GM21526 (cell line): ENCODE results near the gene GAPDH.
"Not testable (repeated sequence)": the region's sequence is repeated elsewhere in the genome, so short reads cannot be mapped to it uniquely, and the experiment has no call there.

Experiments used
- ATAC-seq: cut with Tn5 transposase; IDR thresholded peaks from one replicate; pipeline ENCODE4 v1.9.1; 2021; ENCODE audit warnings: moderate library complexity; ENCODE audit not compliant: unreplicated experiment, low FRiP score

Gene GAPDH

DNA sequence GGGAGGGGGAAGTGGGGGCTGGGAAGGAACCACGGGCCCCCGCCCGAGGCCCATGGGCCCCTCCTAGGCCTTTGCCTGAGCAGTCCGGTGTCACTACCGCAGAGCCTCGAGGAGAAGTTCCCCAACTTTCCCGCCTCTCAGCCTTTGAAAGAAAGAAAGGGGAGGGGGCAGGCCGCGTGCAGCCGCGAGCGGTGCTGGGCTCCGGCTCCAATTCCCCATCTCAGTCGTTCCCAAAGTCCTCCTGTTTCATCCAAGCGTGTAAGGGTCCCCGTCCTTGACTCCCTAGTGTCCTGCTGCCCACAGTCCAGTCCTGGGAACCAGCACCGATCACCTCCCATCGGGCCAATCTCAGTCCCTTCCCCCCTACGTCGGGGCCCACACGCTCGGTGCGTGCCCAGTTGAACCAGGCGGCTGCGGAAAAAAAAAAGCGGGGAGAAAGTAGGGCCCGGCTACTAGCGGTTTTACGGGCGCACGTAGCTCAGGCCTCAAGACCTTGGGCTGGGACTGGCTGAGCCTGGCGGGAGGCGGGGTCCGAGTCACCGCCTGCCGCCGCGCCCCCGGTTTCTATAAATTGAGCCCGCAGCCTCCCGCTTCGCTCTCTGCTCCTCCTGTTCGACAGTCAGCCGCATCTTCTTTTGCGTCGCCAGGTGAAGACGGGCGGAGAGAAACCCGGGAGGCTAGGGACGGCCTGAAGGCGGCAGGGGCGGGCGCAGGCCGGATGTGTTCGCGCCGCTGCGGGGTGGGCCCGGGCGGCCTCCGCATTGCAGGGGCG lies at the start of gene GAPDH:
GAPDH (plus strand) TSS at position 595 of the 772 bp plus-strand sequence. CDS start 316 bp downstream, outside the sequence.
- ATAC-seq = peak; percentile 41

DNA sequence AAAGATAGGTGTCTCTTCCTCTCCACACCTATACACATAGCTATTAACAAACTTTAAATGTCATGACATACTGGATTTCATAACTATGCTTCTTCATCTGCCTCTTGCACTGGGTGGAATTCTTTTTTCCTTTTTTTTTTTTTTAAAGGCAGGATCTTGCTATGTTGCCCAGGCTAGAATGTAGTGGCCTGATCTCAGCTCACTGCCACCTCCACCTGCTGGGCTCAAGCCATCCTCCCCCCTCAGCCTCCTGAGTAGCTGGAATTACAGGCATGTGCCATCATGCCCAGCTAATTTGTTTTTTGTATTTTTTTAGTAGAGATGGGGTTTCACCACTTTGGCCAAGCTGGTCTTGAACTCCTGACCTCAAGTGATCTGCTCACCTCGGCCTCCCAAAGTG lies 46.1 kb upstream of the GAPDH start:
- ATAC-seq = no peak

- ATAC-seq = no peak
Observed at GRCh38 chr12:6489449-6489848, 44.9 kb upstream of the GAPDH start.

DNA sequence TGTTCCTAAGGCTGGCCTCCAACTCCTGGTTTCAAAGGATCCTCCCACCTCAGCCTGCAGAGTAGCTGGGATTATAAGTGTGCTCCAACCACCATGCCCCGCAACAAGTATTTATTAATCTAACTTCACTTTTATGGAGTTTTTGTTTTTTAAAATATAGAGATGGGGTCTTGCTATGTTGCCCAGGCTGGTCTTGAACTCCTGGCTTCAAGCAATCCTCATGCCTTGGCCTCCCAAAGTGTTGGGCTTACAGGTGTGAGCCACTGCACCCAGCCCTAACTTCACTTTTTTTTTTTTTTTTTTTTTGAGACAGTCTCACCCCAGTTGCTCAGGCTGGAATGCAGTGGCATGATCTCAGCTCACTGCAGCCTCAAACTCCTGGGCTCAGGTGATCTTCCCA lies 43.6 kb upstream of the GAPDH start:
- not testable (repeated sequence) for ATAC-seq

DNA sequence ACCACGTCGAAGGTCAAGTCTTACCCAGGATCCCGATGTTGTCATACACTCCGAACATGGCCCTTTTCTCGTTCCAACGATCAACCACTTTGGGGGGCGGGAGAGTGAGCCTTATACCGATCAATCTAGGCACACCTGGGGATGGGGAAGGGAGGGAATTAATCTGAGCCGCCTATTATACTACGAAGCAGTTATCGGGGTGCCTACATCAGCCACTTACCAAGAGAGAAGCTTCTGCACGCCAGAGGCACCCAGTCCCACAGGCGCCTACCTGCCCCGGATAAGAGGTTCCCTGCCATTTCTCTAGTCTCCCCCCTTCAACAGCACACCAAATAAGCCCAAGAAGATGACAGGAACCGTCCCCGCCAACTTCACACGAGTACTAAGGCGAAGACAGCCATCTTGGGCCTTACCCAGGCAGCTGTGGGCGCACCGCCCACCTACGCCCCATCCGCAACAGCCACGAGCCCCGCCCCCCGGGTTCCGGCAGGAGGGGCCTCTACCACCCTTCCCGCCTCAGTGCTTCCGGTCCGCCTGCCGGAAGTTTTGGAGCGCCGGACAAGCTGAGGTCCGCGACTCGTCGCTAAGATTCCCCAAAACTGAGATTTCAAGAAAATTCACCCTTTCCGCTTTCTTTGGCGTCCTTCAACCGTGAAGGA lies 41.4 kb upstream of the GAPDH start, which contains the start of gene MRPL51:
MRPL51 (minus strand) TSS at position 425 of the 659 bp plus-strand sequence; CDS start at position 299, 126 bp downstream.
- ATAC-seq = peak; percentile 70

DNA sequence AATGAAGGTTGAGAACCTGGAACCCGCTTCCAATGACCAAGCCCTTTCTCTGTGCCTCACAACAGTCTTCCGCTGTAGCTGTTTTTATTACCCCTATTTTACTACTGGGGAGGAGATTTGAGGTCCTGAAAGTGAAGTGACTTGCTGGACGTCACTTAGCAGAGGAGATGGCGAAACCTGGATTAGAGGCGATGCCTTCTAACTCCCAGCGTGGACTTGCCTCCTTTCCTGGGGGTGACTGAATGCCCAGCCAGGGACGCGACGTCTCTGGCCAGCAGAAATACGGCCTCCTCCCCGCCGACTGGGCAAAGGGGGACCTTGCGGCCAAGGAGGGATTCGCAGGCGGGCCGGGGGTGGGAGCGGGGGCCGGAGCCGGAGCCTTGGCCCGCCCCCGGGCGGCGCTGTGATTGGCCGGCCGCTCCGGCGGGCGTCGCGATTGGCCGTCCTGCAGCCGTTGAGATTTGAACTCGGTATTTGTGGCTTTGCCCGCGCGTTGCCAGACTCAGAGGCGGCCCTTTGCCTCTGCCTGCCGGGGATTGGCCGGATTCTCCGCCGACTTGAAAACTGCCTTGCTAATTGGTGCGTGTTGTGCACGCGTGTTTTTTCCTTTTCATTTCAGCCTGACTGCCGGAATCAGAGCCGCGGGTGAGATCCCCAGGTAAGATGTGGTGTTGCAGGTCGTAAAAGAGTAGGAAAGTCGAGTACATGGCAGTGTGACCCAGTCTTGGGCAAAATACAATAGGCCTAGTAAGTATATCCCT lies 40.6 kb upstream of the GAPDH start, which contains the start of gene NCAPD2:
NCAPD2 (plus strand) TSS at position 606 of the 761 bp plus-strand sequence. CDS start 997 bp downstream, outside the sequence.
- peak; percentile 69 for ATAC-seq

DNA sequence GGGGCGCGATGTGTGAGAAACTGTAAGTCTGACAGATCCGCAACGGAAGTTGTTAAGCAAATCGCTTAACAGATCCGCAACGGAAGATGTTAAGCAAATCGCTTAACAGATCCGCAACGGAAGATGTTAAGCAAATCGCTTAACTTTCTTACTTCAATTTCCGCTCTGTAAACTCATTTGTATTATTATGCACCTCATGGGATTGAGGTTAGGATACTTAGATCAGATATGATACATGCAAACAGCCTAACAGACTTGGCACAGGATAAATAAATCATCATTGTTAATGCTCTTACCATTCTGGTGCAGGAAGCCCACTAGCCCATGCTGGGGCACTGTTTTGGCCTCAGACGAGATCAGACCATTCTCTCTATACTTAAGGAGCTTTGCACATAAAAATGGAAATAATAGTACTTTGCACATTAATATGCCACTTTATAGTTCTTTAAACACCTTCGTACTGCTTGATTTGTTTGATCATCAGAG lies 40.0 kb upstream of the GAPDH start:
- peak; percentile 32 for ATAC-seq

DNA sequence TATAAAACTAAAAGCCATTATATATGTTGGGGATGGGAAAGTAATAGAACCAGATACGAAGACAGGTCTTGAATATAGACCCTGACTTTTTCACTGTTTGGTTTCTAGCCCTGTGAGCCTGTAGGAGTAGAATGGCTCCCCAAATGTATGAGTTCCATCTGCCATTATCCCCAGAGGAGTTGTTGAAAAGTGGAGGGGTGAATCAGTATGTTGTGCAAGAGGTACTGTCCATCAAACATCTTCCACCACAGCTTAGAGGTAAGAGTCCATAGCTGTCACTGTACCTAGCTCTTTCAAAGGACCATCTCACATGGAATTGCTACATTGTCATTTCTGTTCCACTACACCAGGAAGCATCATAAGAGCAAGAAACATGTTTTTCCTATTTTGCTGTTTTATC lies 39.3 kb upstream of the GAPDH start:
- no peak for ATAC-seq

DNA sequence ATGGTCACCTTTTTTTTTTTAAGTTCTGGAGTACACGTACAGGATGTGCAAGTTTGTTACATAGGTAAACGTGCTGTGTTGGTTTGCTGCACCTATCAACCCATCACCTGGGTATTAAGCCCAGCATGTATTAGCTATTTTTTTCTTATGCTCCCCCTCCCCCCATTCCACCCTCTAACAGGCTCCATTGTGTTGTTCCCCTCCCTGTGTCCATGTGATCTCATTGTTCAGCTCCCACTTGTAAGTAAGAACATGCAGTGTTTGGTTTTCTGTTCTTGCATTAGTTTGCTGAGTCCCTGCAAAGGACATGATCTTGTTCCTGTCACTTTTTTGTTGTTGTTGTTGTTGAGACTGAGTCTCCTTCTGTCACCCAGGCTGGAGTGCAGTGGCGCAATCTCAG lies 37.0 kb upstream of the GAPDH start:
- ATAC-seq = not testable (repeated sequence)

GRCh38 chr12:6500466-6500865 lies 33.9 kb upstream of the GAPDH start:
- no peak for ATAC-seq

- ATAC-seq = no peak
Observed at GRCh38 chr12:6507102-6507998, 27.0 kb upstream of the GAPDH start.

DNA sequence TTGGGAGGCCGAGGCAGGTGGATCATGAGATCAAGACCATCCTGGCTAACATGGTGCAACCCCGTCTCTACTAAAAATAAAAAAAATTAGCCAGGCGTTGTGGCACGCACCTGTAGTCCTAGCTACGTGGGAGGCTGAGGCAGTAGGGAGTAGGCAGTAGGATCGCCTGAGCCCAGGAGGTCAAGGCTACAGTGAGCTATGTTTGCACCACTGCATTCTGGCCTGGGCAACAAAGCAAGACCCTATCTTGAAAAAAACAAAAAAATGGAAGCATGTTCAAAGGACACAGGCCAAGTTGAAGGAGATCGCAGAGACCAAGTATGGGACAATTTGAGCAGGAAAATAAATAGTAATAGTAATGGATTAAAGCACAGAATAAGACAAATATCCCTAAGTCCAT lies 26.2 kb upstream of the GAPDH start:
- no peak for ATAC-seq

DNA sequence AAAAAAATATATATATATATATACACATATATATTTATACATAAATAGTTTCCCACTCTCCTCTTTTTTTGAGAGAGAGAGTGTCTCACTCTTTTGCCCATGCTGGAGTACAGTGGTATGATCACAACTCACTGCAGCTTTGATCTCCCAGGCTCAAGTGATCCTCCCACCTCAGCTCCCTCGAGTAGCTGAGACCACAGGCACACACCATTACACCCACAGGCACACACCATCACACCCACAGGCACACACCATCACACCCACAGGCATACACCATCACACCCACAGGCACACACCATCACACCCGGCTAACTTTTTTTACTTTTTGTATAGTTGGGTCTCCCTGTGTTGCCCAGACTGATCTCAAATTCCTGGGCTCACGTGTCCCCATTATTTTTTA lies 14.1 kb upstream of the GAPDH start:
- ATAC-seq = no peak

GRCh38 chr12:6522193-6522592 lies 12.1 kb upstream of the GAPDH start:
- ATAC-seq = no peak

- no peak for ATAC-seq
Observed at GRCh38 chr12:6523708-6524107, 10.6 kb upstream of the GAPDH start.

DNA sequence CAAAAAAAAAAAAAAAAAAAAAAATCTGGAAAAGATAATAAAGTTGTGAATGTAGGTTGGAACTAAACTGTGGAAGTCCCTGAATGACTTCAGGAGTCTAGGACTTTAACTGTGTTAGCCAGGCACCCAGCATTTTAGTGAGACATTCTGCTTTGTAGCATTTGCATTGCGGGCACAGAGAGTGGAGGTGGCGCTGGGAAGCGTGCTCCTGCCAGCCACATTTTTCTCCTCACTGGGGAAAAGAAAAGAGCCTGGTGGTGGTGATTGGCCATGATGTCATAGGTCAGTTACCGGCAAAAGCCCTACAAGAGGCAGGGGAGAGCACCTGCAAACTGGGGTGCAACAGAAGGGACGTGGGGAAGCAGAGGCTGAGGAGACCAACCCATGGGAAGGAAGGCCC lies 9.7 kb upstream of the GAPDH start:
- no peak for ATAC-seq

GRCh38 chr12:6526201-6526600 lies 8.1 kb upstream of the GAPDH start:
- no peak for ATAC-seq

GRCh38 chr12:6526766-6527525 lies 7.4 kb upstream of the GAPDH start:
- no peak for ATAC-seq

GRCh38 chr12:6527711-6528110 lies 6.6 kb upstream of the GAPDH start:
- ATAC-seq = no peak
